Epidermal melanocyte (primary cell): ENCODE results near the gene DHX32.

Experiments used
- DNase-seq: peaks from one replicate; pipeline ENCODE4 v3.0.0; 2011; ENCODE audit warnings: low spot score; ENCODE audit not compliant: insufficient read length

Gene DHX32

GRCh38 chr10:125812128-125812750 lies 68.9 kb downstream of the DHX32 start:
- DNase-seq, result no peak

- DNase-seq, result no peak
These were observed 69.8 kb downstream of the DHX32 start for GRCh38 chr10:125811251-125811650.

GRCh38 chr10:125808047-125808446 lies 73.0 kb downstream of the DHX32 start:
- no peak for DNase-seq

- no peak for DNase-seq
These were observed 78.4 kb downstream of the DHX32 start for GRCh38 chr10:125802739-125803138.

GRCh38 chr10:125802131-125802530 lies 79.0 kb downstream of the DHX32 start:
- no peak for DNase-seq

- no peak for DNase-seq
These were observed 79.5 kb downstream of the DHX32 start for GRCh38 chr10:125801574-125801973.

GRCh38 chr10:125799451-125800182 lies 81.5 kb downstream of the DHX32 start:
- no peak for DNase-seq

- no peak for DNase-seq
These were observed 83.0 kb downstream of the DHX32 start for GRCh38 chr10:125797994-125798662.

GRCh38 chr10:125797424-125797823 lies 83.7 kb downstream of the DHX32 start:
- DNase-seq, result no peak

- DNase-seq, result no peak
These were observed 85.4 kb downstream of the DHX32 start for GRCh38 chr10:125795637-125796190.

GRCh38 chr10:125795128-125795527 lies 86.0 kb downstream of the DHX32 start:
- DNase-seq, result peak; percentile 76

- DNase-seq, result no peak
These were observed 88.5 kb downstream of the DHX32 start for GRCh38 chr10:125792342-125793300.

- DNase-seq, result no peak
These were observed 92.7 kb downstream of the DHX32 start for GRCh38 chr10:125788156-125789034.
